Mucosa of descending colon (tissue), 3 donors: ENCODE data around the gene DPP3. TPM values are rescaled to one million over a fixed set of nuclear protein-coding genes. Genes with fewer than 3 reads are reported as not detected.

ENCODE experiments used
- ATAC-seq: fragments of 200-7000 bp; cut with Tn5 transposase; one replicate; pipeline ENCODE4 v1.9.1; 2020; ENCODE audit warnings: mild to moderate bottlenecking, moderate library complexity
- DNase-seq, 3 donors: peaks; one replicate each; pipeline ENCODE4 v3.0.0-alpha.2; 2020
- H3K36me3 ChIP-seq: fragments of 200-600 bp; one replicate; pipeline ENCODE4 v1.8.0; 2021; ENCODE audit warnings: low read depth, mild to moderate bottlenecking
- H3K4me1 ChIP-seq: fragments of 200-600 bp; one replicate; pipeline ENCODE4 v1.8.0; 2021; ENCODE audit warnings: low read depth, mild to moderate bottlenecking
- H3K4me3 ChIP-seq: fragments of 200-600 bp; one replicate; pipeline ENCODE4 v1.8.0; 2021; ENCODE audit warnings: mild to moderate bottlenecking
- H3K9me3 ChIP-seq: fragments of 200-600 bp; one replicate; pipeline ENCODE4 v1.8.0; 2021; ENCODE audit warnings: mild to moderate bottlenecking
- CTCF ChIP-seq: fragments of 200-600 bp; IDR thresholded peaks from one replicate; pipeline ENCODE4 v1.8.0; 2022; ENCODE audit warnings: antibody characterized with exemption, mild to moderate bottlenecking
- intact Hi-C, 2 donors: fragments of 100-400 bp; cut with DNase I in 1 of 2; cut with micrococcal nuclease in 1 of 2; formaldehyde crosslinking; loops; one replicate each; pipeline versions ENCODE4 v1.11.0 to v1.11.1; 2022; cut with DNase I, micrococcal nuclease
- total RNA-seq, 3 donors: library from RNA; stranded (reverse); fragmentation: NEBNext Ultra II Directional in 2 of 3; extraction: Animal tissue kit (Norgen Biotek cat#: 25700) in 2 of 3; gene quantifications; one replicate each; pipeline versions ENCODE4 v1.2.1 to v1.2.4, GENCODE V29; 2021 to 2023
- donor health status: DM: no; HTN: no; CAD: no; lungs with moderate emphysema.
- donor health status: DM: no; HTN: no; CAD: no.
- donor health status: DM: no; HTN: yes; CAD: no.

DPP3 gene
- total RNA-seq, 3 donors from 2014 or later: 37.9 to 92.2 (median 75.5) TPM

DNA sequence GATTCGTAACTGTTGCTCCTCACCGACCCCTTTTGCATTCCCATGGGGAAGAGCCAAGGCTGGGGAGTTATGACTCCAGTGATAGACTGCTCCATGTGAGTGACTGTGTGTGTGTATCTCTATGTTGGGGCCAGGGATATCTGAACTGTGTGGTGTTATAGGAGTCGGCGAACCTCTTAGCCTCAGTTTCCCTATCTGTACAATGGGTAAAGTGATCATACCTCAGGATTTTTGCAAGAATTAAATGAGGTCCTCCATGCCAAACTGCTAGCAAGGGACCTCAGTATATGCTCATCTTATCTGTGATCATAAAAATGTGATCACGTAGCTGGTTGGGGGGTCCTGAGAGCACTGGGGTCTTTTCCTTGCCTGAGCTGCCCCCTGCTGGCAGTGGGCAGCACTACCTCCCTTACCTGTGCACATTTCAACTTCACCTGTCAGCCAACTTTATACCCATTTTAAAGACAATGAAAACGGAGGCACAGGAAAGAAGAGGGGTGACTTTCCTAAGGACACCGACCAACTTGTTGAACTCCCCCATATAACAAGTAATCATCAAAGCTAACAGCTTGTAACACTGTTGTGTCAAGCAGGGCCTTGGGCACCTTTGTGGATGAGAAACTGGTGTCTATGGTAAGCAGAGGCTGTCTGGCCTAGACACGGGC lies 1.4 kb upstream of the DPP3 start:
- TF ChIP-seq CTCF: peak; percentile 53
- no peaks in the 10 kb centered on the region for H3K9me3 ChIP-seq
- DNase-seq: peak in 2 of 3 donors; percentile 49 to 57
- no peak overlapping the region for H3K4me3 ChIP-seq
- H3K36me3 ChIP-seq: no peaks in the 10 kb centered on the region
- intact Hi-C loops: no loop called here
- ATAC-seq: no peak
- peaks cover 4% of the 10 kb centered on the region for H3K4me1 ChIP-seq

DNA sequence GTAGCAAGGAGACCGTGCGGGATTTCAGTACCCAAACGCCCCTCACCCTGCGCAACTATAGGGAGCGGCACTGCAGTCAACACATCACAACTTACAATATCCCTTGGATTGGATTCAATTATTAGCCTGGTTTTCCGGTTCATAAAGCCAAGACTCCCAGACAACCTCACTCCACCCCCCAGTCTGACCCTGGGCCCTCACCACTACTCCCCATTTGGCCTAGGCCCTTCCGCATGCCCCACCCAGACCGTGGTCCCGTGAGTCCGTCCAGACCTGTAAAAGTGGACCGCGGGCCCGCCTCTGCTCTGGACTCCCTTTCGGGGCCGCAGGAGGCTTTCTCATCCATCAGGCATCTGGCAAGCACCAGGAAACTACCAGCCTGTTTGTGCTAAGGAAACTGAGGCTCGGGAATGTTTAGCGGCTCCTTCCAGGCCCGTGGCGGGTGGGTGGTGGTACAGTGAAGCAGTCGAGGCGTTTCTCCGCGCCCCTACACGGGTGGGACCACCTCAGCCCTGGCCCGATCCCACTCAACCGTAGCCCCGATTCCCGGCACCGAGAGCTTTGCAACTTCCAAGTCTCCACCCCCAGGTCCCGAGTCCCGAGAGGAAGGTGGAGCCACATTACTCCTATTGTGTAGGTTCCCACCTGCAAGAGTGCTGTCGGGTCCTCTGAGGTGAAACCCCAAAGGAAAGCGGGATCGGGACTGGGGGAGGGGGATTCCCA lies 679 bp upstream of the DPP3 start:
- peaks cover 4% of the 10 kb centered on the region for H3K4me1 ChIP-seq
- no peaks in the 10 kb centered on the region for H3K9me3 ChIP-seq
- no peaks in the 10 kb centered on the region for H3K36me3 ChIP-seq
- peak overlapping the region; percentile 54 for H3K4me3 ChIP-seq
- peak; percentile 54 to 76 (median 74) for DNase-seq
- intact Hi-C loops: no loop called here
- peak; percentile 66 for ATAC-seq
- TF ChIP-seq CTCF: no peak

DNA sequence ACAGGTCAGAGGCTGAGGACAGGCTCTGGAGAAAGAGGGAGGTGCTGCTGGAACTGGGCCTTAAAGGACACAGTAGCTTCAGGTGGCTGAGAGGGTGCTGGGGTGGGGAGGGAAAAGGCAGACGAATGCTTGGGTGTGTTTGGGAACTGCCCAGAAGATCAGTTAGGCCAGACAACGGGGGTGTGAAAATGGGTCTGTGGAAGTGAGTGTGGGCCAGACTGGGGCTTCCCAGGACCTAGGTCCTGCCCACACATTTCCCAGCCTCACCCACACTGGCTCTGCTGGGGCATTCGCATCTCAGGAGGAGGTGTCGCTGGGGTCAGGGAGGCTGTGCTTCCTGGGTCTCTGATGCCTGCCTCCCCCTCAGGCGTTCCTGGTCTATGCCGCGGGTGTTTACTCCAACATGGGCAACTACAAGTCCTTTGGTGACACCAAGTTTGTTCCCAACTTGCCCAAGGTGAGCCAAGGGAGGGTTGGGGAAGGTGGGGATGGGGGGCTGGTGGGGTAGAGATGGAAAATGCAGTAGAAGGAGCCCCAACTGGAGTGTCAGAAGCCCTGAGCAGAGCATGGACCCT lies 4.7 kb downstream of the DPP3 start:
- intact Hi-C loops: no loop called here
- no peak for DNase-seq
- no peak for ATAC-seq
- Histone ChIP-seq H3K9me3 (no peaks in the 10 kb centered on the region), H3K36me3 (no peaks in the 10 kb centered on the region), H3K4me1 (no peaks in the 10 kb centered on the region), H3K4me3 (no peak overlapping the region)
- TF ChIP-seq CTCF: no peak

DNA sequence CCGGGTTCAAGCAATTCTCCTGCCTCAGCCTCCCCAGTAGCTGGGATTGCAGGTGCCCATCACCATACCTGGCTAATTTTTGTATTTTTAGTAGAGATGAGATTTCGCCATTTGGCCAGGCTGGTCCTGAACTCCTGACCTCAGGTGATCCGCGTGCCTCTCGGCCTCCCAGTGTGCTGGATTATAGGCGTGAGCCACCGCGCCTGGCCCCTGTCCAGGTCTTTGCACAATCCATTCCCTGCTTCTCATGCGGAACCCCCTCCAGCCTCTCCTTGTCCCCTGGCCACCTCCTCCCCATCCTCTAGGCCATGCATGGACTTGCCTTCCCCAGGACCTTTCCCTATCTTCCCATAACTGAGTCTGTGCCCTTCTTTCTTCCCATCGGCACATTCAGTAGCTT lies 8.7 kb downstream of the DPP3 start:
- TF ChIP-seq CTCF: no peak
- ATAC-seq (no peak), DNase-seq (no peak)
- Histone ChIP-seq H3K4me1 (no peaks in the 10 kb centered on the region), H3K36me3 (no peaks in the 10 kb centered on the region), H3K4me3 (no peak overlapping the region), H3K9me3 (no peaks in the 10 kb centered on the region)
- intact Hi-C loops: no loop called here

DNA sequence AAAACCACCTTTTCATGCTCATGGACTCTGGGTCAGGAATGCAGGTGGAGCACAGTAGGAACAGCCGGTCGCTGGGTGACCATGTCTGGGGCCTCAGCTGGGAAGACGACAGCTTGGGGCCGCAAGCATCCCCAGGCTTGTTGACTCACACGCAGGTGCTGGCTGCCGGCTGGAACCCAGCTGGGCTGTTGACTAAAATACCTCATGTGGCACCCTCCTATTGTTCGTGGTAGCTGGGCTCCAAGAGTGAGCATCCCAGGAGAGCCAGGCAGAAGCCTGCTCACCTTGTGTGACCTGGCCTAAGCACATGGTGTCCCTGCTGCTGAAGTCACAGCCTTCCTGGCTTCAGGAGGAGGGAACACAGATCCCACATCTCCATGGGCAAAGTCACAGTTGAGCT lies 9.4 kb downstream of the DPP3 start:
- H3K9me3 ChIP-seq: no peaks in the 10 kb centered on the region
- no peak for DNase-seq
- no peaks in the 10 kb centered on the region for H3K4me1 ChIP-seq
- no peaks in the 10 kb centered on the region for H3K36me3 ChIP-seq
- TF ChIP-seq CTCF: no peak
- ATAC-seq: no peak
- intact Hi-C loops: no loop called here
- no peak overlapping the region for H3K4me3 ChIP-seq
